ENCODE measurements around the gene OR2L13. TPM values are rescaled to one million over a fixed set of nuclear protein-coding genes. Genes with fewer than 3 reads are reported as not detected.

The OR2L13 gene
- total RNA-seq, 2 donors from 2014 or later: 0.21 TPM; not detected in 1

DNA sequence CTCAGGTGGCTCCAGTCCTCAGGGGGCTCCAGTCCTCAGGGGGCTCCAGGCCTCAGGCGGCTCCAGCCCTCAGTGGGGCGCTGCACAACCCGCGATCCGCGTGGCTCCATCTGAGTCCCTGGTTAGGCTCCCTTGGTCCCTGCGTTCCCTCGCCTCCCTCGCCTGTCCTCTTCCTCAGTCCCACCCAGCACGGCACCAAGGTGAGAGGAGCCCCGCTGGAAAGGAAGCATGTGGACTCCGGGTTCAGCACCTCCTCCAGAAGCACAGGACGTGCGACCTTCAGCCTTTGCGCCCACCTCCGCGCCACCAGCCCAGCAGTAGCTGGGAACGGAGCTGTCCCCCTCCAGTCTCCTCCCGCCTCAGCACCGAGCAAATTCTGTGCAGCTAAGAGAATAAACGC lies 41.8 kb downstream of the OR2L13 start:
- H3K4me3 Mint-ChIP-seq: no peak overlapping the region
- H3K9me3 ChIP-seq (ENCODE audit: control insufficient read depth, low read length, poor library complexity, severe bottlenecking): no peaks in the 10 kb centered on the region
- H3K4me1 Mint-ChIP-seq: no peaks in the 10 kb centered on the region
- no peaks in the 10 kb centered on the region for H3K36me3 Mint-ChIP-seq (ENCODE audit: low read depth)
- DNase-seq (no peak), ATAC-seq (no peak)
- H3K27ac Mint-ChIP-seq: no peak overlapping the region
- H3K27me3 Mint-ChIP-seq: no peaks in the 10 kb centered on the region

DNA sequence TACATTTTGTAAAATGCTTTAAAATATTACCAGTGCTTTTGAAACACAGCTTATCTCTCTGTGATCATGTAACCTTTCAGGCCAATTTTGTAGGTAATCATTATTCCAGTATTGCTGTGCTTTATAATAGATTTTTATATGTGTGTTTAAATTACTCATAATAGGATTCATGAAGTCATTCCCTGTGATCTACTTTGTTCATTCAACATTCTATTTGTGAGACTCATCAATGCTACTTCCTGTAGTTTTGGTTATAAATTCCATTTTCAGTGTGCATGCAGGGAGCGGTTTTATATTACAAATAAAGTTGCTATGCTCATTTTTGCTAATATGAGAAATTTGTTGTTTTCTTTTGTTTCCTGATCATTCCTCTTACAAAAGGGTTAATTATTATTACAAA lies 45.9 kb downstream of the OR2L13 start:
- DNase-seq: no peak
- no peak for ATAC-seq
- H3K4me1 Mint-ChIP-seq: no peaks in the 10 kb centered on the region
- no peak overlapping the region for H3K4me3 Mint-ChIP-seq
- H3K27ac Mint-ChIP-seq: no peak overlapping the region
- no peaks in the 10 kb centered on the region for H3K36me3 Mint-ChIP-seq (ENCODE audit: low read depth)
- H3K27me3 Mint-ChIP-seq: no peaks in the 10 kb centered on the region
- H3K9me3 ChIP-seq (ENCODE audit: control insufficient read depth, low read length, poor library complexity, severe bottlenecking): no peaks in the 10 kb centered on the region

DNA sequence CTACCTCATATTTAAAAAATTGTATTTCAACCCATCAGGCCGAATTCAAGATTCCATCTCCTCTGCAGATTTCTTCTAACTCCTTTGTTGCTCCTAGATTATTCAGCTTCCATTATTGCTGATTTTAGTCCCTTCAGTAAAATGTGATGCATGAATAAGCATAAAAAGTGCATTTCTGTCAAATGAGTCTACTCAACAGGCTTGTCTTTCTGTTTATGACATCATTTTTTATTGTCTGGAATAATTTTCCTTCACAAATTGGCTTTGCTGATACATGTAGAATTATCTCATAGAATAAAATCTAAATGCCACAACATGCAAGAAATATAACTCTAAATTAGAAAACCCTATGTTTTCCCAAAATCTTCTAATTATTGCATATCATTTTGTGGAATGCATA lies 48.3 kb downstream of the OR2L13 start:
- H3K27ac Mint-ChIP-seq: no peak overlapping the region
- no peaks in the 10 kb centered on the region for H3K9me3 ChIP-seq (ENCODE audit: control insufficient read depth, low read length, poor library complexity, severe bottlenecking)
- no peak for ATAC-seq
- DNase-seq: no peak
- H3K36me3 Mint-ChIP-seq (ENCODE audit: low read depth): no peaks in the 10 kb centered on the region
- H3K4me1 Mint-ChIP-seq: no peaks in the 10 kb centered on the region
- no peaks in the 10 kb centered on the region for H3K27me3 Mint-ChIP-seq
- no peak overlapping the region for H3K4me3 Mint-ChIP-seq

DNA sequence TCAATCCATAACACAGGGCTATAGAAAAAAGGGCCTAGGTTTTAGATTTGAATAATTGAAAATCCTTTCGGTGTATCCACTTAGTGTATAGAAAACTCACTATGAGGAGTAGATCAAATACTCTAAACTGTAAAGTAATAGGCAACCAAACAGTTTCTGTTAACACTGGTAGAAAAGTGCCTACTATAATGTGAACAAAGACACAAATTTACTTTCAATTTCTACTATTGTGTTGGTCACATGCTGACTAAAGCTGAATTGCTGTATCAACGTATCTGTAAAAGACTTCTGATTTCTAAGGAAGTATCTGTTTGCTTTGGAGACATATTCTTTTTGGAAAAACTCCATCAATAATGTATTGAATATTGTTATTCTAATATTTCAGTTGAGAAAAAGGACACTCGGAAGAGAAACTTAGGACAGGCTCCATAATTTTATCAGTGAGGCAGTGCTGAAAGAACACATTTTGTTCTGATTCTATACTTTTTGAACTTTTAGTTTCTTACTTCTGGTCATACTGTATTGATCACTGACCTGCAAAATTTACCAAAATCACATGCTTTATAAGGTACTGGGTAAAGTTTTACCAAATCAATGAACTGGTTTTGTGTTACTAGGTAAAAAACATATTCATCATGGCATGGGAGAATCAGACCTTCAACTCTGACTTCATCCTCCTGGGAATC lies 49.7 kb downstream of the OR2L13 start, which contains the start of gene OR2M5:
TSS of gene OR2M5 (plus strand) at position 636 of the 686 bp plus-strand sequence. CDS start at position 636, 0 bp downstream.
- Mint-ChIP-seq H3K27me3 (no peaks in the 10 kb centered on the region), H3K27ac (no peak within 1 kb of the TSS), H3K36me3 (ENCODE audit: low read depth) (no peaks in the 10 kb centered on the region), H3K4me3 (no peak within 1 kb of the TSS), H3K4me1 (no peaks in the 10 kb centered on the region)
- no peaks in the 10 kb centered on the region for H3K9me3 ChIP-seq (ENCODE audit: control insufficient read depth, low read length, poor library complexity, severe bottlenecking)
- no peak for ATAC-seq
- DNase-seq: no peak

Other genes with a start within 250 kb of the OR2L13 start
- 10 to 100 TPM in 1 of 2 donors, 1 to 10 TPM in 1; 1.2 to 44.2 TPM for gene TRIM58, start 238.0 kb upstream of the OR2L13 start, total RNA-seq
- 1 to 10 TPM in 1 of 2 donors, under 1 TPM in 1; 0.72 to 6.6 TPM for gene OR2W3, start 199.6 kb upstream of the OR2L13 start, total RNA-seq
- under 1 TPM in 1 of 2 donors, not detected in 1; 0.30 TPM for gene OR2T8, start 174.9 kb upstream of the OR2L13 start, total RNA-seq
- gene OR2AJ1, start 170.3 kb upstream of the OR2L13 start, total RNA-seq: under 1 TPM in 1 of 2 donors, not detected in 1; 0.15 TPM
- under 1 TPM; 0.50 to 0.62 TPM for gene OR2L8, start 146.3 kb upstream of the OR2L13 start, total RNA-seq
- under 1 TPM in 1 of 2 donors, not detected in 1; 0.37 TPM for gene OR2AK2, start 130.0 kb upstream of the OR2L13 start, total RNA-seq
- gene OR2L5, start 81.5 kb upstream of the OR2L13 start, total RNA-seq: not detected
- under 1 TPM; 0.21 to 0.22 TPM for gene OR2L2, start 65.1 kb upstream of the OR2L13 start, total RNA-seq
- not detected for gene OR2L3, start 48.3 kb upstream of the OR2L13 start, total RNA-seq
- not detected for gene OR2M5, start 50.0 kb downstream of the OR2L13 start, total RNA-seq
- gene OR2M2, start 79.6 kb downstream of the OR2L13 start, total RNA-seq: not detected
- not detected for gene OR2M3, start 102.1 kb downstream of the OR2L13 start, total RNA-seq
- not detected for gene OR2M4, start 136.2 kb downstream of the OR2L13 start, total RNA-seq
- gene OR2T33, start 182.8 kb downstream of the OR2L13 start, total RNA-seq: not detected
- not detected for gene OR2T12, start 208.2 kb downstream of the OR2L13 start, total RNA-seq
- gene OR2M7, start 229.4 kb downstream of the OR2L13 start, total RNA-seq: not detected

Measured in T-helper 17 cell (primary cell).